ENCODE results near the gene TMEM117. TPM values are rescaled to one million over a fixed set of nuclear protein-coding genes. Genes with fewer than 3 reads are reported as not detected.
"Not testable (repeated sequence)": the region's sequence is repeated elsewhere in the genome, so short reads cannot be mapped to it uniquely, and the experiment has no call there.

Gene TMEM117
- polyA plus RNA-seq, 1 experiment: 4.3 TPM

GRCh38 chr12:44174053-44174452, 338.2 kb downstream of the TMEM117 start:
- no peaks in the 10 kb centered on the region for H3K36me3 ChIP-seq (ENCODE audit: control insufficient read depth, insufficient read depth, low read length)
- TF ChIP-seq, protein P1, sequence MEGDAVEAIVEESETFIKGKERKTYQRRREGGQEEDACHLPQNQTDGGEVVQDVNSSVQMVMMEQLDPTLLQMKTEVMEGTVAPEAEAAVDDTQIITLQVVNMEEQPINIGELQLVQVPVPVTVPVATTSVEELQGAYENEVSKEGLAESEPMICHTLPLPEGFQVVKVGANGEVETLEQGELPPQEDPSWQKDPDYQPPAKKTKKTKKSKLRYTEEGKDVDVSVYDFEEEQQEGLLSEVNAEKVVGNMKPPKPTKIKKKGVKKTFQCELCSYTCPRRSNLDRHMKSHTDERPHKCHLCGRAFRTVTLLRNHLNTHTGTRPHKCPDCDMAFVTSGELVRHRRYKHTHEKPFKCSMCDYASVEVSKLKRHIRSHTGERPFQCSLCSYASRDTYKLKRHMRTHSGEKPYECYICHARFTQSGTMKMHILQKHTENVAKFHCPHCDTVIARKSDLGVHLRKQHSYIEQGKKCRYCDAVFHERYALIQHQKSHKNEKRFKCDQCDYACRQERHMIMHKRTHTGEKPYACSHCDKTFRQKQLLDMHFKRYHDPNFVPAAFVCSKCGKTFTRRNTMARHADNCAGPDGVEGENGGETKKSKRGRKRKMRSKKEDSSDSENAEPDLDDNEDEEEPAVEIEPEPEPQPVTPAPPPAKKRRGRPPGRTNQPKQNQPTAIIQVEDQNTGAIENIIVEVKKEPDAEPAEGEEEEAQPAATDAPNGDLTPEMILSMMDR (IDR thresholded peaks at IDR 0.05; ENCODE audit: insufficient read depth, low read depth, low read length): no peak
- no peak for DNase-seq (ENCODE audit: low read depth)
- no peak overlapping the region for H3K4me3 ChIP-seq (ENCODE audit: low read depth, low read length)
- ChIA-PET CTCF (no interaction called here), POLR2A (no interaction called here)
- no peaks in the 10 kb centered on the region for H3K27me3 ChIP-seq (ENCODE audit: control insufficient read depth, insufficient read depth, low read length)

DNA sequence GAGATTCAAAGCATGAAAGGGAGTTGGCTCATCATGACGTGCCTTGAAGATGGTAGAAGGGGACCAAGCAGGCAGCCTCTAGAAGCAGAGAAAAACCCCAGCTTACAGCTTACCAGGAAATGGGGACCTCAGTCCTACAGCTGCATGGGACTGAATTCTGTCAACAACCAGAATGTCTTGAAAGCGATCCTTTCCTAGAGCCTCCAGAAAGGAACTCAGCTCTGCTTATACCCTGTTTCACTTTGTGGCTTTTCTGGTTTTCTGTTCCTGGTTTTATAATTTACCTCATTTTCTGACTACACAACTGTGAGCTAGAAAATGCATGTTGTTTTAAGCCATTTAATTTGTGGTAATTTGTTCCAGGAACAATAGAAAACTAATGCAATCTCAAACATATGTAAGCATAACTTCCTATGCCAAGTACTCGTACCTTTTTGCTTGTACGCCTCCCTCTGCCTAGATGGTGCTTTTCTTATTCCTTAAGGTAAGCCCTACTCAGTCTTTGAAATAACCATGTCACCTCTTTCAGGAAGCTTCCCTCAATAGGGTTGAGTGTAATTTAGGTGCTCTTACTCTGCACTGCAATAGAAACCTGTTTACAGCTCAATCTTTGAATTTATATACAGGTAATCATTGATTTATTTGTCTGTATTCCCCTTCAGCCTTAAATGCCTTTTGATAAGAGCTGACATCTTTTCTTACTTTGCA, 348.8 kb downstream of the TMEM117 start:
- Histone ChIP-seq H3K27me3 (ENCODE audit: control insufficient read depth, insufficient read depth, low read length) (no peaks in the 10 kb centered on the region), H3K4me3 (ENCODE audit: low read depth, low read length) (no peak overlapping the region), H3K36me3 (ENCODE audit: control insufficient read depth, insufficient read depth, low read length) (no peaks in the 10 kb centered on the region)
- TF ChIP-seq, protein P1 (IDR thresholded peaks at IDR 0.05; ENCODE audit: insufficient read depth, low read depth, low read length): no peak
- ChIA-PET POLR2A (interaction anchor here (0.6 kb wide), 1 partner anchor 8 kb away, joined by 3 read pairs; no protein-coding TSS in a partner anchor), CTCF (interaction anchor here (0.6 kb wide), 1 partner anchor 17 kb away, joined by 4 read pairs; no protein-coding TSS in a partner anchor)
- DNase-seq (ENCODE audit: low read depth): no peak

- Histone ChIP-seq H3K27me3 (ENCODE audit: control insufficient read depth, insufficient read depth, low read length) (no peaks in the 10 kb centered on the region), H3K36me3 (ENCODE audit: control insufficient read depth, insufficient read depth, low read length) (no peaks in the 10 kb centered on the region), H3K4me3 (ENCODE audit: low read depth, low read length) (no peak overlapping the region)
- ChIA-PET CTCF (no interaction called here), POLR2A (no interaction called here)
- TF ChIP-seq, protein P1 (IDR thresholded peaks at IDR 0.05; ENCODE audit: insufficient read depth, low read depth, low read length): no peak
- DNase-seq (ENCODE audit: low read depth): no peak
Observed at GRCh38 chr12:44193281-44193680, 357.4 kb downstream of the TMEM117 start.

GRCh38 chr12:44195719-44196118, 359.8 kb downstream of the TMEM117 start:
- H3K4me3 ChIP-seq (ENCODE audit: low read depth, low read length); H3K36me3 ChIP-seq (ENCODE audit: control insufficient read depth, insufficient read depth, low read length); POLR2A ChIA-PET; CTCF ChIA-PET; H3K27me3 ChIP-seq (ENCODE audit: control insufficient read depth, insufficient read depth, low read length); DNase-seq (ENCODE audit: low read depth): not testable (repeated sequence)

DNA sequence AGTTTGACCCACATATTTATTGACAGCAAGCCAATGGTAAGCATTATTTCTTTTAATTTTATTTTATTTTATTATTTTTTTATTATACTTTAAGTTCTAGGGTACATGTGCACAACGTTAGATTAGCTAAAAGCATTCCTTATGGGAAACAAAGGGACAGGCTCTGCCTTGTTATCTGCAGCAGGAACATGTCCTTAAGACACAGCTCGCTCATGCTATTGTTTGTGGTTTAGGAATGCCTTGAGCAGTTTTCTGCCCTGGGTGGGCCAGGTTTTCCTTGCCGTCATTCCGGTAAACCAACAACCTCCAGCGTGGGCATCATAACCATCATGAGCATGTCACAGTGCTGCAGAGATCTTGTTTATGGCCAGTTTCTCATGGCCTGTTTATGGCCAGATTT, 370.2 kb downstream of the TMEM117 start:
- H3K27me3 ChIP-seq (ENCODE audit: control insufficient read depth, insufficient read depth, low read length): no peaks in the 10 kb centered on the region
- H3K36me3 ChIP-seq (ENCODE audit: control insufficient read depth, insufficient read depth, low read length): no peaks in the 10 kb centered on the region
- ChIA-PET POLR2A (no interaction called here), CTCF (no interaction called here)
- DNase-seq (ENCODE audit: low read depth): no peak
- H3K4me3 ChIP-seq (ENCODE audit: low read depth, low read length): no peak overlapping the region
- TF ChIP-seq, protein P1 (IDR thresholded peaks at IDR 0.05; ENCODE audit: insufficient read depth, low read depth, low read length): no peak
